DMS79 treated with DMSO at 0.1 percent for 48 hours (cell line): Measurements from ENCODE around the gene ACSM4.
A peak's percentile ranks its signal among the peaks of the same experiment; 100 is the strongest.
"Not testable (repeated sequence)": the region's sequence is repeated elsewhere in the genome, so short reads cannot be mapped to it uniquely, and the experiment has no call there.

ENCODE experiments used
- DNase-seq: peaks from one replicate; lab custom pipeline; 2025; lab: John Stamatoyannopoulos, UW

The ACSM4 gene, protein sequence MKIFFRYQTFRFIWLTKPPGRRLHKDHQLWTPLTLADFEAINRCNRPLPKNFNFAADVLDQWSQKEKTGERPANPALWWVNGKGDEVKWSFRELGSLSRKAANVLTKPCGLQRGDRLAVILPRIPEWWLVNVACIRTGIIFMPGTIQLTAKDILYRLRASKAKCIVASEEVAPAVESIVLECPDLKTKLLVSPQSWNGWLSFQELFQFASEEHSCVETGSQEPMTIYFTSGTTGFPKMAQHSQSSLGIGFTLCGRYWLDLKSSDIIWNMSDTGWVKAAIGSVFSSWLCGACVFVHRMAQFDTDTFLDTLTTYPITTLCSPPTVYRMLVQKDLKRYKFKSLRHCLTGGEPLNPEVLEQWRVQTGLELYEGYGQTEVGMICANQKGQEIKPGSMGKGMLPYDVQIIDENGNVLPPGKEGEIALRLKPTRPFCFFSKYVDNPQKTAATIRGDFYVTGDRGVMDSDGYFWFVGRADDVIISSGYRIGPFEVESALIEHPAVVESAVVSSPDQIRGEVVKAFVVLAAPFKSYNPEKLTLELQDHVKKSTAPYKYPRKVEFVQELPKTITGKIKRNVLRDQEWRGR

DNA sequence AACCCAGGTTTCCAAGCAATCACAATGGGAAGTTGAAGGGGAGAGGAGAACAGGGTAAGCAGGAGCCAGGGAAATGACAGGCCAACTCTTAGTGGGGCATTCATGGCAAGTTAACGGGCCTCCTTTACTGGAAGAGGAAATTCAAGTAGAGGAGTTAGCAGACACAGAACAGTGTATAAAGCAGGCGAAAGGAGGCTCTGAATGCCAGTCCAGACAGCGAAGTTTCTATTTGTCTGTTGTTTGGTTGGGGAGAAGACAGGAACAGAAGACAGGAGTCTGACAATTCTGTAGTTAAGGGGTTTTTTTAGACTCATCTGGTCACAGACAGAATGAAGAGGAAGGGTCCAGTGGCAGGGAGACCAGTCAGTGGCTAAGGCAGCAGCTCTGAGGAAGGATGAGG lies at the start of gene ACSM4:
ACSM4 (plus strand) TSS at position 301 of the 400 bp plus-strand sequence. CDS start 260 bp downstream, outside the sequence.
- no peak for DNase-seq

DNA sequence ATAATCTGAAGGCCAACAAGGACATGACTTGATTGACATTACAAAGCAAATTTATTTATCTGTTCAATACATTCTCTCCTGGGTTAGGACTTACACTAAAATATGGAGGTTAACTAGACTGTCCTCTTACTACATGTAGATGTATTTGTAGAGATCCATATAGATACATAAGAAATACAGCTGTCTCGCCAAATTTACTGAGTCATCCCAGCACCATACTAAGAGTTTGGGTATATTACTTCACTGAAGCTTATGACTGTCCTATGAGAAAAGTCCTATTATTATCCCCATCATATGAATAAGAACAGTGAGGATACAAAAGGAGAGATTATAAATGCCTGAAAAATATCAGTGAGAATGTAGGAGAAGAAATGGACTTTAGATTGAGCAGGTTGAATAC lies 44.8 kb upstream of the ACSM4 start:
- no peak for DNase-seq

DNA sequence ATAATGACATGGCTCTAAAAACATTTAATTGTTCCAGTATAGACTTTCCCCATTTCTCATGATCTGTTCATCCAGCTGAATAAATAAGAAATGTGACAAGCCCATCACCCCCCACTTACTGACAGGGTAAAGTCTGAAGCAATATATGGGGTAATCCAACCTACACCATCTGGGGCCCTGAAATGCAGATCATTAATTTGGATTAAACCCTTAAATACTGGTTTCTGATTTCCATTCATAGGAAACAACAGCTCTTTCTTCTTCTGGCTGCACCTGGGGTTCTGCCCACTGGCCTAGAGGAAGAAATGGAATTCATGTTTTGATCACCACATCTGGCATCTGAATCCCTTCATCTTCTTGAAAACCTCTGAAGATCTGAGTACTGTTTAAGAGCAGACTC lies 39.3 kb upstream of the ACSM4 start:
- no peak for DNase-seq

DNA sequence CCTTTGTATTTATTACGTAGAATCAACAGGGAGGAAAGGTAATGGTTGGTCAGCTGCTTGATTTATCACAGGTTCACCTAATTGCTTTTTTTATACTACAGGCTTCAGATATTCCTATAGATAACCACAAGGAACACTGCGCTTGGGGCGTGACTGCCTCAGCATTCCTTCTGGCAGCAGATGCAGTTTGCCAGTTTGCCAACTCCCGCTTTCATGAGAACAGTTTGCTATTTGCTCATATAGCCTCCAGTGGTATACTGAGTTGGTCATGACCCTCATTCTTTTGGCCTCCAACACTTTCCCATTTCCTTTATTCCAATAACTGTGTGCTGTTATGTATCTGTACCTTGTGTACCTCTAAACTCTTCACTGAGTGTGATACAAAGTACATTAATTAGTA lies 38.6 kb upstream of the ACSM4 start:
- DNase-seq: no peak

DNA sequence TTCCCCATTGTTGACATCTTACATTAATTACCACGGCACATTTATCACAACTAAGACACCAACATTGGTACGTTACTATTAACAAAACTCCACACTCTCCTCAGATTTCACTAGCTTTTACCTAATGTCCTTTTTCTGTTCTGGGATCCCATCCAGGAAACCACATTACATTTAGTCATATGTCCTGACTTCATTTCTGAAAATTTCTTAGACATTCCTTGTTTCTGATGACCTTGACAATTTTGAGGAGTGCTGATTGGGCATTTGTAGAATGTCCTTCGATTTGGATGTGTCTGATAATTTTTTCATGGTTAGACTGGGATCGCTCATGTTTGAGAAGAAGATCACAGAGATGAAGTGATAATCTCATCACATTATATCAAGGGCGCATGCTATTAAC lies 34.6 kb upstream of the ACSM4 start:
- no peak for DNase-seq

DNA sequence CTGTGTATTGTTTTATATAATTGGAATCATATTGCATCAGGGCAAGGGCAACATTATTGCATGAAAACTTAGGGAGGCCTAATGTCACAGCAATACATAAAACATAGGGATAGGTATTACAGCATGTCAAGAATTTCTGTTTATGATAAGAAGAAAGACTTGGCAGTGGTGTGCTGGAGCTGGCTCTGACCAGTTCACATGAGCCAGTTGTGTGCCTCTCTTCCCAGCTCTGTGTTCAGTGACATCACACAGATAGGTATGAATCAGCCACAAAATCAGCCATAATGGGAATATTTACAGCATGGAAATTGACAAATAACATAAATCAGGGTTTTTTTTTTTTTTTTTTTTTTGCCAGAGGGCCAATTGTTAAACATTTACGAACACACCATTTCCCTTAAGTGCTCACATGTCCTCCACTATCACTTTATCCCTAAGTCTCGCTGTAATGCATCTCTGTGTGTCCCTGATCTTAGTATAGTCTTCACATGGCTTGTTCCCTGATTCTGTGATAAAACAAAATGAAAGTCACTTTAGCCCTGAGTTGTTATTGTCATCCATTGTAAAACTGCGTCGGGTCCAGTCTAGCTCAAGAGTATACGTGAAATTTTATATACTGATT lies 31.9 kb upstream of the ACSM4 start:
- no peak for DNase-seq

DNA sequence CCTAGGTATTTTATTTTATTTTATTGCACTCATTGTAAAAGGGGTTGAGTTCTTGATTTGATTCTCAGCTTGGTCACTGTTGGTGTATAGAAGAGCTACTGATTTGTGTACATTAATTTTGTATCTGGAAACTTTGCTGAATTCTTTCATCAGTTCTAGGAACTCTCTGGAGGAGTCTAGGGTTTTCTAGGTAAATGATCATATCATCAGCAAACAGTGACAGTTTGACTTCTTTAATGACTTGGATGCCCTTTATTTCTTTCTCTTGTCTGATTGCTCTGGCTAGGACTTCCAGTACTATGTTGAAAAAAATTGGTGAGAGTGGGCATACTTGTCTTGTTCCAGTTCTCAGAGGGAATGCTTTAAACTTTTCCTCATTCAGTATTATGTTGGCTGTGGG lies 28.4 kb upstream of the ACSM4 start:
- DNase-seq: not testable (repeated sequence)

DNA sequence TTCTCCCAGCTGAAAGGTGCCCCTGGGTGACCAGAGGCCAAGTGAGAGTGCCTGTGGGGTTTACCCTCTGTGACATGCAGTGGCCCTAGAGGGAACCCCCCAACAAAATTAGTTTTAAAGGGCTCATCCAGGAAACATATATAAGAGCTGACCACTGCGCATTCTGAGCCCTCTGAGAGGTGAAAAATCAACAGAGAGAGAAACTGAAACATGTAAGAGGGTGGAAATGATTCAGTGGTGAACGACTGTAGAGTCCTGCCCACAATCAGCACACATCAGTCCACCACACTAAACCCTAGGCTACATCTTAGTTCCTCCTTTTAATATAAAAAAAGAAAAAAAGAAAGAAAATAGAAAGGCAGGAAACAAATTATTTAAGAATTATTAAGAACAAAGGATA lies 21.0 kb upstream of the ACSM4 start:
- DNase-seq: no peak

DNA sequence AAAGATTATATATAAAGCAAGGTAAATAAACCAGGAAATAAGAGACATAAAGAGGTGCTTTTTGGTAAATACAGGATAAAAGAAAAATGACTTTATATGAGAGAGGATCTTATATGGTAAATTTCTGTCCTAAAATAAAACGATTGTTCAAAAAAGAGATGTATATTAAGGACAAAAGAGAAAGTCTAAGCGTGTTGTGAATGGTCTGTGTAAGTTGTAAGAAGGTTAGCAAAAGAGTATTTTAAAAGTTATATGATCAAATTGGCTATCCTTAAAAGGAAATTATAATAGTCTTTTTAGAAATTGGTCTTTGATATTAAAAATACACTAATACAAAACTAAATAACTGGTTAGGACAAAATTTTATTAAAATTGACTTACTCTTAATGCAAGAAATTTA lies 14.1 kb upstream of the ACSM4 start:
- no peak for DNase-seq

DNA sequence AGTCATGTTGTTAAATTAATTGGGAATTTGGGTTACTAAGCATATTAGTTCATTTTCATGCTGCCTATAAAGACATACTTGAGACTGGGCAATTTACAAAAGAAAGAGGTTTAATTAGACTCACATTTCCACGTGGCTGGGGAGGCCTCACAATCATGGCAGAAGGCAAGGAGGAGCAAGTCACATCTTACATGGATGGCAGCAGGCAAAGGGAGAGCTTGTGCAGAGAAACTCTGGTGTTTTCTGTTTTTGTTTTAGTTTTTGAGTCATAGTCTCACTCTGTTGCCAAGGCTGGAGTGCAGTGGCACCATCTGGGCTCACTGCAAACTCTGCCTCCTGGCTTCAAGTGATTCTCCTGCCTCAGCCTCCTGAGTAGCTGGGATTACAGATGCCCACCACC lies 13.3 kb upstream of the ACSM4 start:
- DNase-seq: not testable (repeated sequence)

DNA sequence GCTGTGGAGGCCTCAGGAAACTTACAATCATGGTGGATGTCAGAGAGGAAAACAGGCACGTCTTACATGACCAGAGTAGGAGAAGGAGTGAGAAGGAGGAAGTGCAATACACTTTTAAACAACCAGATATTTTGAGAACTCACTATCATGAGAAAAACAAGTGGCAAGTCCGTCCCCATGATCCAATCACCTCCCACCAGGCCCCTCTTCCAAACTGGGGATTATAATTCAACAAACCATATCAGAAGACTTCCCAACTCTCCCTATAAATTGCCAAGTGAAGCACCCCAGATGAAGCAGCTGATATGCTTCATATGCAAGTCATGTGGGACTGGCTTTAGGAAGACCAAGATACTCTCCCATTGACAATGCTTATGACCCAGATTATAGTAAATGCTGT lies 11.6 kb upstream of the ACSM4 start:
- DNase-seq: no peak

DNA sequence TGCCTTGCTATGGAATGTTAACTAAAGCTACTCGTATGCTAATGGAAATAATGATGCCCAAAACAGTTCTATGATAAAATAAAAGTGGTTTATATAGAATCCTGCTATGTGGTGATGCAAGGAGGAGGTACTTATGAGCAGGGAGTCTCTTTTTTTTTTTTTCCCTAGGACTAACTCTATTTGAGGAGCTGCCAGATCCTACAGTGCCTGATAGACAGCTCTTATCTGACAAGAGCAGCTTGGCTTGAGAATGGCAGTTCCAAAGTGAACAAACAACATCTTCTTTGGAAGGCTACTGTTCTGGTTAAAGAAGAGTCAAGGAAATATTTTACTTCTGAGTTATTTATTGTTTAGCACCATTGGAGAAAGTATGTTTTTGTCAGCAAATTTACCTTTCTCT lies 10.2 kb upstream of the ACSM4 start:
- no peak for DNase-seq

DNA sequence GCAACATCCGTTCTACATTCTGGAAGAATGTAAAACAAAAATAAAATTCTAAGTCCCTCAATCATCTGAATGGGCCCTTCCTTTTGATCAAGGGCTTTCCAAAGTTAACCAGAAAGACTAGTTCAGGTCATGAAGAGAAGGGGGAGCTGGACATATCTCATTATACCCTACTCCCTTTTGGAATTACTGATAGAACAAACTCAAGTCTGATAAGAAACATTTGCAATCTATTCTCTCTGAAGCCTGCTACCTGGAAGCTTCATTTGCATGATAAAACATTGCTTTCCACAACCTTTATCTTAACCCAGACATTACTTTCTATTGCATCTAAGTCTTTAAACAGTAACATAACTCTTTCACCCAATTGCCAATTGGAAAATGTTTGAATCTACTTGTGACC lies 8.3 kb upstream of the ACSM4 start:
- no peak for DNase-seq

DNA sequence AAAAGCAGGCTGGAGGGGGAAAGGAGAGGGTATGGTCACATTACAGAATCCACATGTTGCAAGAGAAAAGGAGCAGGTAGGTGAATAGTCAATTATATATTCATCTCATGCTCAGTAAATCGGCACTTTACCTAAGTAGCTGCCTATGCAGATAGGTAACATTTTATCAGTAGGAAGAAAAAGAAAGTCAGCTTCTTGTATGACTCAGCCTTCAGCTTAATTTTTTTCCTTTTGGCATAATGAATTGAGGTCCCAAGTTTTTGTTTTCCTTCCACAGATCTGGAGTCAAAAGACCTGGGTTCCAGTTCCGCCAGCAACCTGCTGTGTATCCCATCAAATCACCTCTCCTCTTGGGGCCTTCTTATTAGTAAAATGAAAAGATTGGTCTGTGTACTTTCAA lies 6.0 kb upstream of the ACSM4 start:
- no peak for DNase-seq

DNA sequence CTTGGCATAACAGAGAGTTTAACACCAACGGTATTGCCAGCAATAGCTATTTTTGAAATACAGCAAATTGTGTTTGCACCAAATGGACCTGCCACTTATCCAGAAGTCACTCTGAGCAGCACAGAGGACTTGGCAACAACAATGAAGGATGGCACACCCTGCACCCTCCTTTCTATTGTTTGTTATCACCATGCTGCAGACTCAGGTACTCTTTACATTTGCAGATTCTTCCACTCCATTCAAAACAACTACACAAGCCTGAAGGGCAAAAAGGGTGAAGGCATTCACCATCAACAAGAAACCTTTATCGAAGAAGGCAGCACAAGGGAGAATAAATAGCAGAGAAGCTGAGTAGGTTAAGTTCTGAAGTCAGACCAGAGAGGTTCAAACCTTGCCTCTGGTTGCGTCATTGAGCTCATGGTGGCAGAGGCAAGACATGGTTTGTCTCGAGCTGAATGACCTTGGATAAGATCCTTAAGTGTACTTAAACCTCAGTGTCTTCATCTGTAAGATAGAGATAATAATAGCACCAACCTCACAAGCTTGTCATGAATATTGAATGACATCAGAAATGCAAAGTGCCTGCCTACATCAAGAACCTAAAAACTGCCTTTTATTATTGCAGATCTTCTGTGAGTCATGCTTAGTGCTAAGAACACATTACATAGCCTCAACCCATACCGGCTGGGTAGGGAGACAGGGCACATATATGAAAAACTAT lies 1.4 kb upstream of the ACSM4 start:
- no peak for DNase-seq

DNA sequence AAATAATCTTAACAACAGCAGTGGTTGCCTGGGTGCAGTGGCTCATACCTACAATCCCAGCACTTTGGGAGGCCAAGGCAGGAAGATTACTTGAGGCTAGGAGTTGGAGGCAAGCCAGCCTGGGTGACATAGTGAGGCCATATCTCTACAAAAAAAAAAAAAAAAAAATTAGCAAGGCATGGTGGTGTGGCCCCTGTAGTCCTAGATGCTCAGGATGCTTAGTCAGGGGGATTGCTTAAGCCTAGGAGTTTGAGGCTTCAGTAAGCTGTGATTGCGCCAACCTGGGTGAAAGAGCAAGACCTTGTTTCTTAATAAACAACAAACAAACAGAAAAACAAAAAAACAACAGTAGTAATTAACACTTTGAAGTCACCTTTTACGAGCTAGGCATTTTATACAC lies 642 bp upstream of the ACSM4 start:
- DNase-seq: no peak

DNA sequence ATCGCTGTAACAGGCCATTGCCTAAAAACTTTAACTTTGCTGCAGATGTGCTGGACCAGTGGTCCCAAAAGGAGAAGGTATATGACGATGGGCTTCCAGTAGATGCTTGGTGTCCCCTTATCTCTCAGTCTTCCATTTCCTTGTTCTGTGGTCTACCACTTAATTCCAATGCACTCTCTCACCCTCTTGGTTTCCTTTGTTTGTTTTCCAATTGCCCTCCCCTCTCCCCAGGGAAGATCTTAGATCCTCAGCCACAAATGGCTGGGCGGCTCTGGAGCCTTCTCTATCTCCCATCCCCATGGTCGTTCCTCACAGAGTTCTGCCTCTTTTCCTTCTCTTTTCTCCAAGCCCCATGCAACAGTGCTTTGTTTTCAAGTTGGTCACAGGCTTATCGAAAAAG lies 584 bp downstream of the ACSM4 start:
- DNase-seq: no peak

DNA sequence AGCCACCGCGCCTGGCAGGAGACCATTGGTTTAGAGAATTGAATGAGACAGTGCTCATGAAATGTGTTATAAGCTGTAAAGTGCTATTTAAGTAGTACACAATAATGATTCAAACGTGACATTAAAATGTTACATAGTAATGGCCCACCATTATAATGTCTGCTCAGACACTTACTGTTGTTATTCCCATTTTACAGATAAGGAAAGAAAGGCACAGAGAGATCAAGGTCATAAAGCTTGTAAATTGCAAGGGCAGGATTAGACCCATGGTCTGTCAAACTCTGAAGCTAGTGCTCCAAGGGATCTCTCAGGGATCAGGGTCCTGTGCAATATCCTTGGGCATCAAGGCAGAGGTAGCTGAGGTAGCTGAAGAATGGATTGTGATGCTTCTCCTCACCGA lies 6.2 kb downstream of the ACSM4 start:
- DNase-seq: no peak

DNA sequence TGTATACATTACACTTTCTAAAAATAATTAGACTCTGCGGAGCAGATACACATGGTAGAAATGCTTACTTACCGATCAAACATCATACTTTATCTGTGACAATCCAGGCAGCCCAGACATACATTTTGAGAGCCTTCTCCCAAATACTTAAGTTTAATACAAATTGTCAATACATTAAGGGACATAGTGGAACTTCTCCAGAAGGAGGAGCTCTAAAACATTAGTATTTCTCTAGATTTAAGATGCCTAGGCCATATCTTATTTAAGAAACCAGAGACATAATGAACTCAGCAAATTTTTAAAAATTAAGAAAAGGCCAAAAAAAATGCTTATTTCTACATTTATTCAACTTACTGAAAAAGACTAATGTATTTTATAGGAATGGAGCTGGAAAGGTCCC lies 16.1 kb downstream of the ACSM4 start:
- no peak for DNase-seq

DNA sequence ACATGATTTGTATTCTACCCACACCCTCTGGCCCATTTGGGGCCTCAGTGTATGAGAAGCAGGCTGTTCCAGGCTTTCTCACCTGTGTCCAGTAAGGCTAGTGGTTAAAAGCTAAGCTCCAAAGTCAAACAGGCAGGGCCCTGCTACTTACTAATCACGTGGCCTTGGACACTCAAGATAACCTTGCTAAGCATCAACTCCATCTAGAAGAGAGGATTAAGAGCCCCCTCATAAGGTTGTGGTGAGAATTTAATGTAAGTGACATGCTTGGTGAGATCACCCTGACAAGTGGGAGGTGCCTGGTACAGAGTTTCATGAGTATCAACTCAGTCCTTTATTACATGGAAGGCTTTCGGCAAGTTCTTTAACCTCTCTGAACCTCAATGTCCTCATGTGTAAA lies 17.8 kb downstream of the ACSM4 start:
- DNase-seq: peak; percentile 7

DNA sequence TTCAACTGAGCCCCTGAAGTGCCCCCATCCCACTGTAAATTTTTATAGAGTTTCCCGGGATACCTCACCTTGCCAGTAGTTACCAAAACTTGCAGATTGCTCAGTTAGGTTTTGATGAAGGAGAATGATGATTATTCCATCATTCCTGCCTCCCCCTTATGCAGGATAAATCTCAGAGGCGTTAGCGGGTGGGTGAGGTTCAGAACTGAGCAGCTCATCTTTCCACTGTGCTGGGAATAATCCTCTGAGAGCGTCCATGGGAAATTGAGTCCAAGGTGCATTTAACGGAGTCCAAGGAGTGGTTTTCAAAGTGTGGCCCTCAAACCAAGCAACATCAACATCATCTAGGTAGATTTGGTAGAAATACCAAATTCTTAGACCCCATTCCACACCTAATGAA lies 18.7 kb downstream of the ACSM4 start:
- no peak for DNase-seq

DNA sequence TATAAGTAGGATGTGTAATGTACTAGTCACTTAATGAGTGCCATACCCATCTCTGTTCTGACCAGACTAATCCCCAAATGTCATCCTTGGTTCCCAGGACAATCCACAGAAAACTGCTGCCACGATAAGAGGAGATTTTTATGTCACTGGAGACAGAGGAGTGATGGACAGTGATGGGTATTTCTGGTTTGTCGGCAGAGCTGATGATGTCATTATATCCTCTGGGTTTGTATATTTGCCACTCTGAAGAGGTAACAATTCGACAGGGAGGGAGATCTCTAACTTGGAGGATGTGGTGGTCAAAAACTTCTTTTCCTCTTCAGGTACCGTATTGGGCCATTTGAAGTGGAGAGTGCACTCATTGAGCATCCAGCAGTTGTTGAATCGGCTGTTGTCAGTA lies 20.3 kb downstream of the ACSM4 start:
- DNase-seq: no peak

DNA sequence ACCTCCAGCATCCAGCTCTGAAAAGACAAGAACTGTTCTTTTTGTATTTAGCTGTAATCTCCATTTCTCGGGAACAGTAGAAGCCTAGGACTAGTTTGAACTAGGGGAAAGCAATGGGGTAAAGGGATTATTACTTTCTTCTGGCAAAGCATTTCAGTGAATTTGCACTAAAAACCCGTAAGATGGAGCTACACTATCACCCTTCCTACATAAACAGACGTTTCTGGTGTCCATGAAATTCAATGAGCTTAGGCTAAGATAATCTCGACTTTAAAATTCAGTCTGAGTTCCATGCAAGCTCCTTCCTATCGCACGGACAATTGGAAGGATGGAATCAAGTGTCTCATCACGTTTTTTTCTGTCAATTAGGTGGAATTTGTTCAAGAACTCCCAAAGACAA lies 24.0 kb downstream of the ACSM4 start:
- DNase-seq: no peak
